HG03575 (cell line): ENCODE measurements around the gene EXOC1L.

Experiments
- ATAC-seq: cut with Tn5 transposase; IDR thresholded peaks from one replicate; pipeline ENCODE4 v1.9.1; 2021; ENCODE audit not compliant: unreplicated experiment, insufficient number of reproducible peaks, low FRiP score; ENCODE audit errors: extremely low read depth

EXOC1L gene

DNA sequence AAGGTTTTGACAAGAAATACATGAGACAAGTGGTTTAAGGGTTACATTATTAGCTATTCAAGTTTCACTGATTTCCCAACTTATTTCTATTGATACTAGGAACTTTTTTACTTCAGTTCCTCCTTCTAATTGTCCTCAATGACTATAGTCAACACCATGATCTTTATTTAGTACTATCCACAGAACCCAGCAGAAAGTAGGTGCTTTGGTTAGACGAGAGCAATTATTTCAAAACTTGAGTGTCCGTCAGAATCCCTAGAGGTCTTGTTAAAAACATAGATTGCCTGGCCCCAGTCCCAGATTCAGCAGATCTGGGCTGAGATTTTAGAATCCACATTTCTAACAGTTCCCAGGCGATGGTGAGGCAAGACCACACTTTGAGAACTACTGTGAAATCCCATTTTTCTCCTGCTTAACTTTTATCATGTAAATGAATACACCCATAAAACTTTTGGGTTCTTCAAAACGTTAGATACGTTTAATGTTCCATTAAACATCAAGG lies 51.8 kb downstream of the EXOC1L start:
- no peak for ATAC-seq

DNA sequence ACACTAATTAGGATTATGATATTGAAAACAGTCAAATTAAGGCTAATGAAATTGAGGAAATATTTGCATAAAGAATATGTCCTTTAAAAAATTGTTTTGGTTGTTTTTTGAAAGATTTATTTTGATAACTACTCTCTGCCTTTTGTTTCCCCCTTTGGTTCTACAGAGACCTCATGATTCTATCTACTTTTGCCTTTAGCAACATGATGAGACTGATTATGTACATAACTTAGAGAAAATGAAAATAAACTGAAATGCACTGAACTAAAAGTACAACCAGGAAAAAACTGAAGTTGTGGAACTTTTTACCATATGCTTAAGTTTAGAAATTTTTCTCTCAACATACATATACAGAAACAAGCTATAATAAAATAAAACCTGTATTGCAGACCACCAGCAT lies 55.2 kb downstream of the EXOC1L start:
- no peak for ATAC-seq

DNA sequence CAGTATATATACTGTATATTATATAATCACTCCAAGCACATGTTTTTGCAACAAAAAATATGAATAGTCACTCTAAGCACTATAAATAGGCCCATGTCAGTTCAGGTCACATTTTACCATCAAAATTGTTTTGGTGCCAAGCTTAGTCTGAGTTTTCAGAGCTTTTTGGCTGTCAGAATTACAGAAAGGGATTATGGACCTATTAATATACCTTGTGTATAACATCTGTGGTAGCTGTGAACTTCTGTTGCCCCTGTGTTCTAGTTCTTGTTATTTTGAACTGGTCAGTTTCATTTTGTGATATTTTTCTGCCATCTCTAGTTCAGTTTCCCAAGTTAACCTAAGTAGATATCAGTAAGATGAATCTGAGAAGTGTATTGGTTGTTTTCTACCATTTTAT lies 56.8 kb downstream of the EXOC1L start:
- ATAC-seq: no peak

DNA sequence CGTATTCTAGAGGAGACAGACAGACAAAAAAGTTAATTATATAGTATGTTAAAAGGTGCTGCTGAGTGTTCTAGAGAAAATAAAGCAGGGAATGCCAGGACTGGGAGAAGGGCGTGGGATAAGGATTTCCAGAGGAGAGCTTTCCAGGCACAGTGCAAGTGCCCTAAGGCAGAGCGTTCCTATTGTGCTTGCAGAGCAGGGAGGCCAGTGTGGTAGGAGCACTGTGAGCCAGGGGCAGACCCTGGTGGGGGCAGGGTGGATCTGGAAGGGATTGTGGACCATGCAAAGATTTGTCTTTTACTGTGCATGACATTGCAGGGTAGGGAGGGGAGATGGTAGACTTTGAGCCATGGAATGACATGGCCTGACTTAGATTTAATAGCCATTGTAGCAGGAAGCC lies 59.6 kb downstream of the EXOC1L start:
- no peak for ATAC-seq

DNA sequence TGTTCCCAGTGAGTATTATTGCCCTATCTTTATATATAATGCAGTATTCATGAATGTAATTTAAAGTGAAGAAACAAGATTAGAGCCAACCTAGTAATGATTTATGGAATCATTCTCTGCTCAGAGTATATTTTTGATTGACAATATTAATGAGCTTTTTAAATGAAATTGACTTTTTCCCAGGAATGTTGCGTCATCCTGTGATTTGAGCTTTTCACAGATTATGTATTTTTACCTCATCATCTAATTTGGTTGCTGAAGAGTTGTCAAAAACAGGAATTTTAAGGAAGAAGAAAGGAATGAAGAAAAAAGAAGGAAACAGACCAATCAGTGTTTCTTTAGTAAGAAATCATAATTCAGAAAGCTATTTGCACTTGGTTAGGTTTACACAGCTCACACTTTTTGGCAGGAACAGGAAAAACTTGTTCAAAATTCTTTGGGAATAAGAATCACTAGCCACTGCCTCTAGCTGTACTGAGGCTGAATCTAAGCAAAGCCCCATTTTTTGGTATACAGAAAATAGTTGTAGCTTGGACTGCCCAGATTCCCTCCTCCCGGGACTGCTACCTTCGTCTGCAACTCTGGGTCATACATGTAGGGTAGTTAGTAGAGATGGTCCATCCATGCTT lies 61.2 kb downstream of the EXOC1L start:
- no peak for ATAC-seq

DNA sequence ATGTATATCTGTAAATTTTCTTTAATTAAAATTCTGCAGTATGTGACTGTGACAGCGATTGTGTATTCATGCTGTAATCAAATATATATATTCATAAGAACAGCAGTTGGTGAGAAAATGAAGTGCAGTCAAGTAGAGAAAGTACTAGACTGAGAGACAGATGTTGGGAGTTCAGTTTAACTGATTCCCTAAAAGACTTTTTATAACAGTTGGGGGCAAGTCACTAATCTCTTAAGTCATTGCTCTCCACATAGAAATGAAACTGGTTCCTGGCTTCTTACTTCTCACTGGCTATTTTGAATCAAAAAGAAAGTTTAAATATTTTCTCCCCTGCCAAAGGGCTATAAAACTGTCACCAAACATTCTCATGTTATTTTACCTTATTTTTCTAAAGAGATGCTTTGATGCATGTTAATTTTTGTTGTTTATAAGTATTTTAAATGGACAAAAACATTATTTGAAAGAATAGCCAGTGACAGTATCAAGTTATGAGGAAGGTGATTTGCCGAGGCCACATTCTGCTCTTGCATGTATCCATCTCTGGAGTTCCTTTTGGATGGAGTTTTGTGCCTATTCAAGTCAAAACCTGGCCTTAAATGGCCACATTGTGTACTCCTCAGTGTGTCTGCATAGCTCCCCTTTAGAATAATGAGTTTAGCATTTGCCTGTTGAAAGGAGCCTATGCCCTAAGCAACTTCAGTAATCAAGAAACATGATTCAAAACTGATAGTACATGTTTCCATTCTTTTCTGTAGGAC lies 64.7 kb downstream of the EXOC1L start:
- ATAC-seq: no peak

DNA sequence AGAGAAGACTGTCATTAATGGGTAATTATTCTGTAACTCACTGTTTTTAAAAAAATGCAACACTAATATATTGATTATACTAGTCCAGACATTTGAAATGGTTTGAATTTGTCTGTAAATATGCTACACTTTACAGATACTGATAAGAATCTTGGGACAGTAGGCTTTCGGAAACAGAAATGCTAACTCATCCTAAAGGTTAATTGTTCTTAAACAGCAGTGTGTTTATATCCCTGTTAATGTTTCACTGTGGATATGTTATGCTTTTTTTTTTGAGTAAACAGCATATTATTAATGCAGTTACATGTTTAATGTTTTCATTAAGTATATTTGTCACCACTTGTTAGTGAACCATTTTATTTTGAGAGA lies 65.2 kb downstream of the EXOC1L start:
- no peak for ATAC-seq
